ENCODE results near the gene DNAJB14. TPM values are rescaled to one million over a fixed set of nuclear protein-coding genes. Genes with fewer than 3 reads are reported as not detected.

The DNAJB14 gene
- total RNA-seq, 1 donor from 2014 or later, result 24.3 TPM

DNA sequence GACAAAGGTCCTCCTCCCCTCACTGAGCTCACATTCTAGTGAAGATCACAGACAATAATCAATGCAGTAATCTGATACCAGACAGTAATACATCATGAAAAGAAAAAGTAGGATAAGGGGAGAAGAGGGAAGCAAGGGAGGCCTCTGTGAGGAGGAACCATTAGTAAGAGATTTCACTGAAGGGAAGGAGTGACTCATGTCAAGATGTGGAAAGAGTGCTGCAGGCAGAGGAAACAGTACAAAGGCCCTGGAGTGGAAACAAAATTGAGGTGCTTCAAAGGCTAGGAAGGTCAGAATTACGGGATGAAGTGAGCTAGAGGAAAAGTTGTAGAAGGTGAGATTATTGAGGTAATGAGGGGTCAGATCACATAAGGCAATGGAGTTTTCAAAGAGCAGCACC lies 90.3 kb downstream of the DNAJB14 start:
- H3K9me3 ChIP-seq, result no peaks in the 10 kb centered on the region
- intact Hi-C loops (cut with DNase I), result no loop called here
- H3K4me1 ChIP-seq, result no peaks in the 10 kb centered on the region
- TF ChIP-seq, protein P1, sequence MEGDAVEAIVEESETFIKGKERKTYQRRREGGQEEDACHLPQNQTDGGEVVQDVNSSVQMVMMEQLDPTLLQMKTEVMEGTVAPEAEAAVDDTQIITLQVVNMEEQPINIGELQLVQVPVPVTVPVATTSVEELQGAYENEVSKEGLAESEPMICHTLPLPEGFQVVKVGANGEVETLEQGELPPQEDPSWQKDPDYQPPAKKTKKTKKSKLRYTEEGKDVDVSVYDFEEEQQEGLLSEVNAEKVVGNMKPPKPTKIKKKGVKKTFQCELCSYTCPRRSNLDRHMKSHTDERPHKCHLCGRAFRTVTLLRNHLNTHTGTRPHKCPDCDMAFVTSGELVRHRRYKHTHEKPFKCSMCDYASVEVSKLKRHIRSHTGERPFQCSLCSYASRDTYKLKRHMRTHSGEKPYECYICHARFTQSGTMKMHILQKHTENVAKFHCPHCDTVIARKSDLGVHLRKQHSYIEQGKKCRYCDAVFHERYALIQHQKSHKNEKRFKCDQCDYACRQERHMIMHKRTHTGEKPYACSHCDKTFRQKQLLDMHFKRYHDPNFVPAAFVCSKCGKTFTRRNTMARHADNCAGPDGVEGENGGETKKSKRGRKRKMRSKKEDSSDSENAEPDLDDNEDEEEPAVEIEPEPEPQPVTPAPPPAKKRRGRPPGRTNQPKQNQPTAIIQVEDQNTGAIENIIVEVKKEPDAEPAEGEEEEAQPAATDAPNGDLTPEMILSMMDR (IDR thresholded peaks at IDR 0.05), result no peak
- TF ChIP-seq POLR2A (IDR thresholded peaks at IDR 0.05) (no peak), POLR2AphosphoS5 (IDR thresholded peaks at IDR 0.05; ENCODE audit: insufficient read depth in 1 of 2, low read depth in 1 of 2) (no peak)
- H3K36me3 ChIP-seq, result no peaks in the 10 kb centered on the region
- H3K4me3 ChIP-seq, result no peak overlapping the region
- no peak for DNase-seq (ENCODE audit: extremely low spot score in 2 of 2)
- H3K27ac ChIP-seq, result no peak overlapping the region
- no peaks in the 10 kb centered on the region for H3K27me3 ChIP-seq

DNA sequence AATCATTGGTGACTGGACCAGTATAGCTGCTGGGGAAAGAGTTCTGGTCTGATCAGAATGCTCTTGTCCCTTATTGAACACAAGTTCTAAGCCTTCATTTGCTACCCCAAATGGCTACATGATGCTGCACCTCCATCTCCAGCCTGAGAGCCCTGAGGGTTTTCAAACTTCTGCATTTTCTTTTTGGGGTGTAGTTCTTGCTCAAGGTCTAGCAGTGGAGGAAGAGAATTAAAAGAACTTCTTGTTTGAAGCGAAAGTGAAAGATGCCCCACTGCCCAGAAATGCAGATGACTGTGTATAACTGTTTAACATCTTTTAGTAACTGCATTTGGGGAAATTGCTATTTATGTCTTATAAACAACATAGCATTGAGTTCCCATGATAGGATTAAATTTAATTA lies 90.7 kb downstream of the DNAJB14 start:
- H3K27ac ChIP-seq, result no peak overlapping the region
- H3K27me3 ChIP-seq, result no peaks in the 10 kb centered on the region
- intact Hi-C loops (cut with DNase I), result no loop called here
- no peaks in the 10 kb centered on the region for H3K9me3 ChIP-seq
- no peaks in the 10 kb centered on the region for H3K36me3 ChIP-seq
- no peaks in the 10 kb centered on the region for H3K4me1 ChIP-seq
- TF ChIP-seq POLR2AphosphoS5 (IDR thresholded peaks at IDR 0.05; ENCODE audit: insufficient read depth in 1 of 2, low read depth in 1 of 2) (no peak), POLR2A (IDR thresholded peaks at IDR 0.05) (no peak)
- TF ChIP-seq, protein P1 (IDR thresholded peaks at IDR 0.05), result no peak
- H3K4me3 ChIP-seq, result no peak overlapping the region
- no peak for DNase-seq (ENCODE audit: extremely low spot score in 2 of 2)

DNA sequence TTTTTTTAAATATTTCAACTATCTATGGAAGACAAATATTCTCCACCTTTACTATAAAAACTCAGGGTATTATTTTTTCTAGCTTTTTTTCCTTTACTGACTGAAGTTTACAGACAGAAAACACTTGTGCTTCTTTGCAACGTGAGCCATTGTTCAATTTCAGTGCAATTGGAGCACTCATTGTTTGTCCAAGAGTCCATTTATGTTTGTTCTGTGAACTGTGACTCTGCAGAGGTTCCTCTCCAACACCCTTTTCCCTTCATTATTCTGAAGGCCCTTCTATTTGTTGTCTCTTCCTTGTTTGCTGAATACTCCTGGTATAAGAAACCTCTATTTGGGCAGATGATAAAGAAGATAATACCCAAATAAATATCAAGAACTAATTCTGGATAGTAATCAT lies 92.4 kb downstream of the DNAJB14 start:
- no peaks in the 10 kb centered on the region for H3K27me3 ChIP-seq

DNA sequence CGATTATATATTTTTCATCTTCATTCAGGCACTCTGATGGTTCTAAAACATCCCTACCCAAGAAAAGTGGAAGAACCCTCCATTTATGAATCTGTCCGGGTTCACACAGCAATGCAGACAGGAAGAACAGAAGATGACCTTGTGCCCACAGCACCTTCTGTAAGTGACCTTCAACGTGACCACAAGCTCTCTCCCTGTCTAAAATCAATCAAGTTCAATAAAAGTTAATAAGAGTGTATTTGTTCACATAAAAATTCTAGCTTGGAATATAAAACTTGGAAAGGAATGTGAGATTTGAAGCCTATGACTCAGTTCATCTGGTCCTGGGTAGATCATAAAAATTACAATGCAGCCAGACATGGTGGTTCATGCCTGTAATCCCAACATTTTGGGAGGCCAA lies 93.2 kb downstream of the DNAJB14 start:
- no peak for DNase-seq (ENCODE audit: extremely low spot score in 2 of 2)
- Histone ChIP-seq H3K4me3 (no peak overlapping the region), H3K9me3 (no peaks in the 10 kb centered on the region), H3K27me3 (no peaks in the 10 kb centered on the region), H3K36me3 (no peaks in the 10 kb centered on the region), H3K4me1 (no peaks in the 10 kb centered on the region), H3K27ac (no peak overlapping the region)
- intact Hi-C loops (cut with DNase I), result no loop called here
- TF ChIP-seq POLR2A (IDR thresholded peaks at IDR 0.05) (no peak), POLR2AphosphoS5 (IDR thresholded peaks at IDR 0.05; ENCODE audit: insufficient read depth in 1 of 2, low read depth in 1 of 2) (no peak)
- TF ChIP-seq, protein P1 (IDR thresholded peaks at IDR 0.05), result no peak

More for the DNA sequence above, 92.4 kb downstream of the DNAJB14 start:
- H3K9me3 ChIP-seq, result no peaks in the 10 kb centered on the region
- intact Hi-C loops (cut with DNase I), result no loop called here
- H3K4me1 ChIP-seq, result no peaks in the 10 kb centered on the region
- no peak for DNase-seq (ENCODE audit: extremely low spot score in 2 of 2)
- H3K4me3 ChIP-seq, result no peak overlapping the region
- TF ChIP-seq, protein P1 (IDR thresholded peaks at IDR 0.05), result no peak
- TF ChIP-seq POLR2AphosphoS5 (IDR thresholded peaks at IDR 0.05; ENCODE audit: insufficient read depth in 1 of 2, low read depth in 1 of 2), result no peak
- TF ChIP-seq POLR2A (IDR thresholded peaks at IDR 0.05), result no peak
- no peaks in the 10 kb centered on the region for H3K36me3 ChIP-seq
- H3K27ac ChIP-seq, result no peak overlapping the region

DNA sequence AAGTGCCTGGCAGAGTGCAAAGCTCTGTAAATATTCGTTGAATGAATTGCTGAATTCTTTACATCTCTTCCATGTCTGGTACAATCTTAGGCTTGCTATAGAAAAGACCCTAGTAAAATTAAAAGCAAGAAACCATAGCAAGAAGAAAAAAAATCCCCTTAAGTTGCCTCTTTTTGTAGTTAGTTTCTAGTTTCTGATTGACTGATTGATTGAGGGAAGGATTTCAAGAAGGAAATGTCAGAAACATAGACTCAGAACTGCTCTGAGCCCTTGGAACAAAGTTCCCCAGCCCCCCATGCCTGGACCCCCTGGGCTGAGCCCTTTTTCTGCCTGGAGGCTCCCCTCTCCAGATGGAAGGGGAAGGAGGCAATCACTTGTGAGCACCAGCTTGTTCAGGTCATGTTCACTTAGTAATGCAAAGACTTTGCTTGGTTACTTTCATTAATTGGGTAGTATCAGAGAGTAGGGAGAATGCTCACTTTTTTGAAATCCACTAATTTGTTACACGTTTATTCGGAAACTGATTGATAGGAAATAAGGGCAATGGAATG lies 94.1 kb downstream of the DNAJB14 start:
- intact Hi-C loops (cut with DNase I), result no loop called here
- H3K4me3 ChIP-seq, result no peak overlapping the region
- H3K9me3 ChIP-seq, result no peaks in the 10 kb centered on the region
- no peaks in the 10 kb centered on the region for H3K4me1 ChIP-seq
- no peak for DNase-seq (ENCODE audit: extremely low spot score in 2 of 2)
- H3K36me3 ChIP-seq, result no peaks in the 10 kb centered on the region
- H3K27me3 ChIP-seq, result no peaks in the 10 kb centered on the region
- TF ChIP-seq POLR2AphosphoS5 (IDR thresholded peaks at IDR 0.05; ENCODE audit: insufficient read depth in 1 of 2, low read depth in 1 of 2), result no peak
- TF ChIP-seq POLR2A (IDR thresholded peaks at IDR 0.05), result no peak
- TF ChIP-seq, protein P1 (IDR thresholded peaks at IDR 0.05), result no peak
- H3K27ac ChIP-seq, result no peak overlapping the region
